Activated CD8-positive, alpha-beta memory T cell treated with anti-CD3 and anti-CD28 coated beads, Interleukin-2, amount 50 U/mL, for 48 hours (primary cell): ENCODE data around the gene ZNF521.

Experiments
- DNase-seq: peaks from one replicate; pipeline ENCODE4 v3.0.0-alpha.2; 2020

Gene ZNF521

GRCh38 chr18:25244924-25245698, 106.9 kb downstream of the ZNF521 start:
- DNase-seq: no peak

DNA sequence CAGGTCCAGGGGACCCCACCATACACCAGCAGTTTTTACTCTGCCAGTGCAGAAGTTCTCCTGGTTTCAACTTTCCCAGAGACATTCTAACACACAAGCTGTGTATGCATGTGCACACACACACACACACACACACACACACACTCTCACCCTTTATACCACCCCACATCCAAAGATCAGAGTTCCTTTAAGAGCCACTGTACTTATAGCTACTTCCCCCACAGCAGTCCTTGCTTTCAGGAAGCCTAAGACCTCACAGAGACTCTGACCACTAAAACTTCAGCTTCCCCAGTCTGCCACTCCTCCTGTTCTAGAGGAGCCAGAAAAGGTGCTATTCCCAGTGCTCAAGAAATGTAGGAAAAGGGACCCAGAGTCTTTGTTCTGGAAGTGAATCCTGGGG, 107.8 kb downstream of the ZNF521 start:
- no peak for DNase-seq

- DNase-seq: no peak
Measured at GRCh38 chr18:25243754-25244153, 108.2 kb downstream of the ZNF521 start.

GRCh38 chr18:25243257-25243656, 108.7 kb downstream of the ZNF521 start:
- no peak for DNase-seq

DNA sequence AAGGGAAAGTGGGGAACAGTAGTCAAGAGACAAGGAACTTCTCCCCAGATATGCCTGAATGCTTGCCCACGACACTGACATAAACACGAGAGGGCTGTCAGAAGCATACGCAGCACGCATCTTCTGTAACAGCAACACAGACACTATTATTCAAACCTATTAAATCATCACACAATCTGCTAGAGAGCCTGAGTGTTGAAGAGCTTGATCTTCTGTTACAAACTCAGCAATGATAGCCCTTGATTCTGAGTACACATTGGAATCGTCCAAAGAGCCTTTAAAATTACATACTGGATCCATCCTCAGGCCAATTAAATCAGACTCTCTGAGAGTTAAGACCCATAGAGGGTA, 111.6 kb downstream of the ZNF521 start:
- DNase-seq: no peak

- no peak for DNase-seq
Measured at GRCh38 chr18:25239581-25240419, 112.2 kb downstream of the ZNF521 start.

DNA sequence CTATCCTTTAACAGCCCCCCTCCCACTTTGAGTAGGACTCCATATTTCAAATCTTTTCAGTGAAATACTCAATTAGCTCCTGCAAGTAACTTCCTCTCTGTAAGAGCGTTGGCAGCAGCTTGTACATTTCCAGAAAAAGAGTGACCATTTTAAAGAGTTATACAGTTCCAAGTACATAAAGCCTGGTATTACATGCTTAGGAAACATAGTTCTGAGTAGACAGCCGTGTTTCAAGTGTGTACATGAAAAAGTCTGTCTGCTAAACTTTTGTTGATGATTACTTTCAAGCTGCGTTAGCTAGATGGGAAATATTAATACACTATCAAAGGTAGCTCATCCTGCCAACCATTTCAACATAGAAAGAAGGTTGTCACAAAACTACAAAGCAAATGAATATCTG, 112.8 kb downstream of the ZNF521 start:
- no peak for DNase-seq

DNA sequence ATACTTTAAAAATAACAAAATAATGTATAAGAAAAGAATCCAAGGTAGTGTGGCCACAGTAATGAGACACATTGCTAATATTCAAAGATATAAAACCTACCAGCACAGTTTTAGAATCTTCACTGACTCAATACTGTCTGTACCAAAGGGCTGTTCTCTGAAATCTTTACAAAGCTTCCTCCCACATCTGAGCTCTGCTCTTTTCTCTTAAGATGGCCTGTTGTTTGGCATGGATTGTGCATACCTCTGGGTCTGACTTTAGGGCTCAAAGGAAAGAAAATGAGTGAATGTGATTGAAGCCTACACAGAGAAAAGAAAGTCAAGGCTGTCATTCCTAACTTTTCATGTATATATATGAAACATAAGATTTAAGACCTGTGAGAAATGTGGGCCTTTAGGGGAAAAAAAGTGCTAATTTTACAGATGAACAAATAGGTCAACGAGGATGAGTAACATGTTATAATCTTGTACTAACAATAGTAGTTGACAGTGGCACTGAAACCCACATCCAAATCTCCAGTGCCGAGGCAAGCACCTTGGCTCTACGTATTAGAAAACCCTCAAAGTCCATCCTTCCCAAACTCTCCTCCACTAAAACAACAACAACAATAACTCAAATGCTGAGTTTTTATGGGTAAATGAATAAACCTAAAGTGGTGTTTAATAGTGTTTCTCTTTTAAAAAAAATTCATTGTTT, 114.2 kb downstream of the ZNF521 start:
- DNase-seq: no peak

GRCh38 chr18:25236736-25237135, 115.2 kb downstream of the ZNF521 start:
- no peak for DNase-seq

GRCh38 chr18:25235401-25236042, 116.4 kb downstream of the ZNF521 start:
- DNase-seq: no peak

- DNase-seq: no peak
Measured at GRCh38 chr18:25234740-25235345, 117.1 kb downstream of the ZNF521 start.

- no peak for DNase-seq
Measured at GRCh38 chr18:25234322-25234639, 117.7 kb downstream of the ZNF521 start.

DNA sequence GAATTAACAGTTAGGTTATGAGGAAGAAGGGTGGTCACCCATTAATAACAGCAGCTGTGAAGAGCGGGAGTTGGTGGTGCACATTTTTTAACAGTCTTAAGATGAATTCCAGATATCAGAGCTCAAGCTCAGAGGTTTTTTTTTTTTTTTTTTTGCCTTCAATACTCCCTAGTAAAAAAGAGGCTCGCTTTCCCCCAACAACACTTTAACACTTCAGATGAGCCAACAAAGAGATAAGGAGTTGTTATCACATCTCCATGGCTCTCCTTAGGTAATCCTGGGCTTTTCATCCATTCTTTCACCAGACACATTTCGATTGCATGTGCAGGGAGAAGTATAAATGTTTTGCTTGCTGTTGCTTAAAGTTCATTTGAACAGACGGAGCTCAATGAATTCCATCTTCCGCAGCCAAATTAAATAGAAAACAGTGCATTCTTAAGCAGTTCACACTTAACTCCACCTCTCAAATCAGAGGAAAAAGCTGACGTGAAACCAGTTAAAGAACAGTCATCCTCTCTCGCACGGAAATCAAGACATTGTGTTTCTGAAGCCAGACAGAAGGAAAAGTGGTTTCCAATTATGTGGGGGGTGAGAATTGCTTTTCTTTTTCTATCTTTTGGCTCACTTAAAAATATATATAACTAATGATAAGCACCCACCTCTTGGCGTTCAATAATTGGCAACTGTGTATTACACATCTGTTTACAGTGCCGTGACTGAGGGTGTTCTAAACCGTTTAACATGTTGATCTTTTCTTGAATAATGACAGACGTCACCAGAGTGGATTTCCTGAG, 118.2 kb downstream of the ZNF521 start:
- DNase-seq: no peak

DNA sequence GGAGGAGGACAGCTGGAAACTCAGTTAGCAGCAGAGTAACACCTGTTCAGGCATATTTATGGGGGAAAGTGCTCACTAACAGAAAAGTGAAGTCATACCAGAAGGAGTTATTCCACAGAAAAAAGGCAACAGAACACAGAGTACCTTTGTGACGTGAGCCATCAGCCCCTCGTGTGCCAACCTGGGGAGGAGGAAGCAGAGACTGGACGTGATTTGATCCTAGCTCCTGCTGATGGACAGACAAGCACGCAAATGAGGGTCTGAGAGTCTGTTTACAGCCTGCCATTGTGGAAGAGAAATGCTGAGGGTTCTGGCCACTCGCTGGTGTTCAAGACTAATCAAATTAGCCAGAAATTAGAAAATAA, 120.7 kb downstream of the ZNF521 start:
- no peak for DNase-seq

DNA sequence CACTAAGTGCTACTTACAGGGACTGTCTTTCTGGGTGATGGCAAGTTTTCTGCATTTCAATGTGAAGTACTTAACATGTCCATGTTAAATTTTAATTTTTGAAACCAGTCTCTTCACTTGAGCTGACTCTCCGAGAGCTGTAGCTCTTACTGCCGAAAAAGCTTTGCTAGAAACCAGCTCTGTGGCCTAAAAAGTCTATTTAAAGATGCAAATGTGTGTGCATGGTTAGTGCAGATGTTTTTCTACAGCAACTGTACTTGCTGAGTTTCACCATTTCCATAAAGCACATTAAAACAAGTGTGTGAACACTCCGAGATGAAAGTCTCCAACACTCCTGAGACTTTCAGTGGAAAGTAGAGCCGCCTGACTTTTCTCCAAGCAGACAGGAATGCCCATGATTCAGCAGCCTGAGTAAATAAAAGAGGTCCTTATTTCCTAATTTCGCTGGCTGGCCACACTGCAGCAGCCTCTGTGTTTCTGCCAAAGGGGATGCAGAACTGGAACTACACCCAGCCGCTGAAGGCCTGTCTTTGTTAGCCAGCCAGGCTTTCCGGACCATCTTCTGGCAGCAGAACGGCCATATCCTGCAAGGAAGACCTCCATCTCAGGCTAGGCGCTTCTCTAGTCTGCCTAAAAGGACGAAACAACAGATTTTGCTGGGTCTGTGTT, 121.2 kb downstream of the ZNF521 start:
- DNase-seq: no peak

DNA sequence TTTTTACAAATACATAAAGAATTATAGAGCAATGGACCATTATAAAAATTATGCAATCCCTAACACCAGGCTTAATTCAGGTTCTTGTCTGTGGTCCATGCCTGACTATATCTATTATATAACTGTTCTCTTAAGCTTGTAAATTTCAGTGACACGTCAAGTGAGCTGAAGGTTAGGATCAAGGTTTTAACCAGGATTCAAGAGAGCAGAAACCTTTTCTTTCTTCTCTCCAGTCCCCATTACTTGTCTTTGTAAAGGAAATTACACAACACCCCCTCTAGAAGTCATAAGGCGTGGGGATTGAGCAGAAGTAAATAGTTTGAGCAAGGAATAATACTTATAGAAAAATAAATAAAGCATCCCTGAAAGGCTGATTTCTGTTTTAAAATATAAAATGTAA, 122.0 kb downstream of the ZNF521 start:
- no peak for DNase-seq

- DNase-seq: no peak
Measured at GRCh38 chr18:25229081-25229480, 122.9 kb downstream of the ZNF521 start.

GRCh38 chr18:25228410-25228809, 123.6 kb downstream of the ZNF521 start:
- no peak for DNase-seq

- DNase-seq: no peak
Measured at GRCh38 chr18:25225151-25225550, 126.8 kb downstream of the ZNF521 start.

- DNase-seq: no peak
Measured at GRCh38 chr18:25223899-25224886, 127.8 kb downstream of the ZNF521 start.
